H1 (cell line): ENCODE measurements around the gene CD48. TPM values are rescaled to one million over a fixed set of nuclear protein-coding genes. Genes with fewer than 3 reads are reported as not detected.

Experiments
- BCL11A ChIP-seq, 2 experiments: IDR thresholded peaks; one replicate each; pipeline ENCODE4 v1.6.1; 2011; ENCODE audit warnings: low read depth in 2 of 2, low read length in 2 of 2, mild to moderate bottlenecking in 2 of 2
- EZH2 ChIP-seq: fragments of 200-600 bp; sonication (generic); IDR thresholded peaks from 2 replicates; pipeline ENCODE4 v1.7.1; 2012; ENCODE audit warnings: low read depth, mild to moderate bottlenecking, moderate library complexity, low read length, inconsistent platforms; ENCODE audit not compliant: severe bottlenecking
- NRF1 ChIP-seq: IDR thresholded peaks from 2 replicates; pipeline ENCODE4 v1.6.1; 2011; ENCODE audit warnings: mild to moderate bottlenecking, low read depth, low read length, improper control_type of control experiment
- polyA plus RNA-seq, 7 experiments: library from polyadenylated mRNA; depleted of rRNA in 3 of 7; stranded (reverse) in 5 of 7; unstranded in 2 of 7; fragments of >200 nt in 5 of 7; fragments of 200-250 nt in 2 of 7; gene quantifications; 1 replicate in 5 of 7; 2 replicates in 1 of 7; 4 replicates in 1 of 7; pipeline versions ENCODE4 v1.2.1 to v1.2.3, GENCODE V29; 2011 to 2013; ENCODE audit warnings: missing spikeins in 2 of 7, mixed read lengths in 2 of 7
- total RNA-seq: library from RNA; stranded (reverse); fragmentation: NEBNext Ultra II Directional; extraction: Animal tissue kit (Norgen Biotek cat#: 25700); gene quantifications from 2 replicates; pipeline ENCODE4 v1.2.1, GENCODE V29; 2021
- TF ChIP-seq, protein P1 (sequence below): fragments of 300-600 bp; sonication (generic); IDR thresholded peaks from 2 replicates; pipeline ENCODE4 v1.7.1; 2012; ENCODE audit warnings: low read length, moderate library complexity, mild to moderate bottlenecking, inconsistent platforms; ENCODE audit not compliant: insufficient replicate concordance

CD48 gene
- total and polyA plus RNA-seq, 2 of the 8 experiments (the other 6 are each of a cell fraction or from before 2014, with no cell fraction given), result 0.08 TPM; not detected in 1

DNA sequence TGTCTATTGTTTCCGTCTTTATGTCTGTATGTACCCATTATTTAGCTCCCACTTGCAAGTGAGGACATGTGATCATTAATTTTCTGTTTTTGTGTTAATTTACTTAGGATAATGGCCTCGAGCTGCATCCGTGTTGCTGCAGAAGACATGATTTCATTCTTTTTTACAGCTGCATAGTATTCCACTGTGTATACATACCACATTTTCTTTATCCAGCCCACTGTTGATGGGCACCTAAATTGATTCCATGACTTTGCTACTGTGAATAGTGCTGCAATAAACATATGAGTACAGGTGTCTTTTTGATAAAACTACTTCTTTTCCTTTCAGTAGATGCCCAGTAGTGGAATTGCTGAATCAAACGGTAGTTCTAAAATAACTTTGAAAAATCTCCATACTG, 52.1 kb downstream of the CD48 start (continued):
- TF ChIP-seq, protein P1, sequence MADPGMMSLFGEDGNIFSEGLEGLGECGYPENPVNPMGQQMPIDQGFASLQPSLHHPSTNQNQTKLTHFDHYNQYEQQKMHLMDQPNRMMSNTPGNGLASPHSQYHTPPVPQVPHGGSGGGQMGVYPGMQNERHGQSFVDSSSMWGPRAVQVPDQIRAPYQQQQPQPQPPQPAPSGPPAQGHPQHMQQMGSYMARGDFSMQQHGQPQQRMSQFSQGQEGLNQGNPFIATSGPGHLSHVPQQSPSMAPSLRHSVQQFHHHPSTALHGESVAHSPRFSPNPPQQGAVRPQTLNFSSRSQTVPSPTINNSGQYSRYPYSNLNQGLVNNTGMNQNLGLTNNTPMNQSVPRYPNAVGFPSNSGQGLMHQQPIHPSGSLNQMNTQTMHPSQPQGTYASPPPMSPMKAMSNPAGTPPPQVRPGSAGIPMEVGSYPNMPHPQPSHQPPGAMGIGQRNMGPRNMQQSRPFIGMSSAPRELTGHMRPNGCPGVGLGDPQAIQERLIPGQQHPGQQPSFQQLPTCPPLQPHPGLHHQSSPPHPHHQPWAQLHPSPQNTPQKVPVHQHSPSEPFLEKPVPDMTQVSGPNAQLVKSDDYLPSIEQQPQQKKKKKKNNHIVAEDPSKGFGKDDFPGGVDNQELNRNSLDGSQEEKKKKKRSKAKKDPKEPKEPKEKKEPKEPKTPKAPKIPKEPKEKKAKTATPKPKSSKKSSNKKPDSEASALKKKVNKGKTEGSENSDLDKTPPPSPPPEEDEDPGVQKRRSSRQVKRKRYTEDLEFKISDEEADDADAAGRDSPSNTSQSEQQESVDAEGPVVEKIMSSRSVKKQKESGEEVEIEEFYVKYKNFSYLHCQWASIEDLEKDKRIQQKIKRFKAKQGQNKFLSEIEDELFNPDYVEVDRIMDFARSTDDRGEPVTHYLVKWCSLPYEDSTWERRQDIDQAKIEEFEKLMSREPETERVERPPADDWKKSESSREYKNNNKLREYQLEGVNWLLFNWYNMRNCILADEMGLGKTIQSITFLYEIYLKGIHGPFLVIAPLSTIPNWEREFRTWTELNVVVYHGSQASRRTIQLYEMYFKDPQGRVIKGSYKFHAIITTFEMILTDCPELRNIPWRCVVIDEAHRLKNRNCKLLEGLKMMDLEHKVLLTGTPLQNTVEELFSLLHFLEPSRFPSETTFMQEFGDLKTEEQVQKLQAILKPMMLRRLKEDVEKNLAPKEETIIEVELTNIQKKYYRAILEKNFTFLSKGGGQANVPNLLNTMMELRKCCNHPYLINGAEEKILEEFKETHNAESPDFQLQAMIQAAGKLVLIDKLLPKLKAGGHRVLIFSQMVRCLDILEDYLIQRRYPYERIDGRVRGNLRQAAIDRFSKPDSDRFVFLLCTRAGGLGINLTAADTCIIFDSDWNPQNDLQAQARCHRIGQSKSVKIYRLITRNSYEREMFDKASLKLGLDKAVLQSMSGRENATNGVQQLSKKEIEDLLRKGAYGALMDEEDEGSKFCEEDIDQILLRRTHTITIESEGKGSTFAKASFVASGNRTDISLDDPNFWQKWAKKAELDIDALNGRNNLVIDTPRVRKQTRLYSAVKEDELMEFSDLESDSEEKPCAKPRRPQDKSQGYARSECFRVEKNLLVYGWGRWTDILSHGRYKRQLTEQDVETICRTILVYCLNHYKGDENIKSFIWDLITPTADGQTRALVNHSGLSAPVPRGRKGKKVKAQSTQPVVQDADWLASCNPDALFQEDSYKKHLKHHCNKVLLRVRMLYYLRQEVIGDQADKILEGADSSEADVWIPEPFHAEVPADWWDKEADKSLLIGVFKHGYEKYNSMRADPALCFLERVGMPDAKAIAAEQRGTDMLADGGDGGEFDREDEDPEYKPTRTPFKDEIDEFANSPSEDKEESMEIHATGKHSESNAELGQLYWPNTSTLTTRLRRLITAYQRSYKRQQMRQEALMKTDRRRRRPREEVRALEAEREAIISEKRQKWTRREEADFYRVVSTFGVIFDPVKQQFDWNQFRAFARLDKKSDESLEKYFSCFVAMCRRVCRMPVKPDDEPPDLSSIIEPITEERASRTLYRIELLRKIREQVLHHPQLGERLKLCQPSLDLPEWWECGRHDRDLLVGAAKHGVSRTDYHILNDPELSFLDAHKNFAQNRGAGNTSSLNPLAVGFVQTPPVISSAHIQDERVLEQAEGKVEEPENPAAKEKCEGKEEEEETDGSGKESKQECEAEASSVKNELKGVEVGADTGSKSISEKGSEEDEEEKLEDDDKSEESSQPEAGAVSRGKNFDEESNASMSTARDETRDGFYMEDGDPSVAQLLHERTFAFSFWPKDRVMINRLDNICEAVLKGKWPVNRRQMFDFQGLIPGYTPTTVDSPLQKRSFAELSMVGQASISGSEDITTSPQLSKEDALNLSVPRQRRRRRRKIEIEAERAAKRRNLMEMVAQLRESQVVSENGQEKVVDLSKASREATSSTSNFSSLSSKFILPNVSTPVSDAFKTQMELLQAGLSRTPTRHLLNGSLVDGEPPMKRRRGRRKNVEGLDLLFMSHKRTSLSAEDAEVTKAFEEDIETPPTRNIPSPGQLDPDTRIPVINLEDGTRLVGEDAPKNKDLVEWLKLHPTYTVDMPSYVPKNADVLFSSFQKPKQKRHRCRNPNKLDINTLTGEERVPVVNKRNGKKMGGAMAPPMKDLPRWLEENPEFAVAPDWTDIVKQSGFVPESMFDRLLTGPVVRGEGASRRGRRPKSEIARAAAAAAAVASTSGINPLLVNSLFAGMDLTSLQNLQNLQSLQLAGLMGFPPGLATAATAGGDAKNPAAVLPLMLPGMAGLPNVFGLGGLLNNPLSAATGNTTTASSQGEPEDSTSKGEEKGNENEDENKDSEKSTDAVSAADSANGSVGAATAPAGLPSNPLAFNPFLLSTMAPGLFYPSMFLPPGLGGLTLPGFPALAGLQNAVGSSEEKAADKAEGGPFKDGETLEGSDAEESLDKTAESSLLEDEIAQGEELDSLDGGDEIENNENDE, result no peak
- no peak for TF ChIP-seq EZH2
- TF ChIP-seq BCL11A (IDR thresholded peaks at IDR 0.05; ENCODE audit: low read depth in 2 of 2, low read length in 2 of 2), result no peak
- no peak for TF ChIP-seq NRF1
